Loucy (cell line): ENCODE data around the gene PVALB.

Experiments
- H2AFZ ChIP-seq: fragments of 200-600 bp; sonication (generic); 2 replicates; pipeline ENCODE4 v1.6.0; 2016; ENCODE audit warnings: antibody characterized with exemption, mild to moderate bottlenecking, low read length, moderate library complexity
- H3F3A ChIP-seq: fragments of 200-600 bp; 2 replicates; pipeline ENCODE4 v1.6.0; 2016; ENCODE audit warnings: antibody characterized with exemption, low read depth, mild to moderate bottlenecking
- H3K27me3 ChIP-seq: fragments of 200-600 bp; sonication (generic); 2 replicates; pipeline ENCODE4 v1.6.1; 2014; ENCODE audit warnings: low read length, mild to moderate bottlenecking; ENCODE audit not compliant: insufficient read depth, poor library complexity, severe bottlenecking
- H3K36me3 ChIP-seq: fragments of 200-600 bp; sonication (generic); 2 replicates; pipeline ENCODE4 v1.6.1; 2016; ENCODE audit warnings: low read length; ENCODE audit not compliant: insufficient read depth
- H3K4me1 ChIP-seq: fragments of 200-600 bp; sonication (generic); 2 replicates; pipeline ENCODE4 v1.5.1; 2014; ENCODE audit warnings: low read length, mild to moderate bottlenecking; ENCODE audit not compliant: insufficient read depth, poor library complexity, severe bottlenecking
- H3K4me2 ChIP-seq: fragments of 200-600 bp; sonication (generic); 2 replicates; pipeline ENCODE4 v1.6.0; 2014; ENCODE audit warnings: antibody characterized with exemption, low read length, low read depth, mild to moderate bottlenecking; ENCODE audit not compliant: poor library complexity, severe bottlenecking
- H3K4me3 ChIP-seq: fragments of 200-600 bp; sonication (generic); 2 replicates; pipeline ENCODE4 v1.5.1; 2014; ENCODE audit warnings: low read length, mild to moderate bottlenecking, mixed read lengths; ENCODE audit not compliant: poor library complexity, severe bottlenecking
- H3K79me2 ChIP-seq: fragments of 200-600 bp; sonication (generic); 2 replicates; pipeline ENCODE4 v1.6.1; 2014; ENCODE audit warnings: low read length; ENCODE audit not compliant: insufficient read depth
- H3K9ac ChIP-seq: fragments of 200-600 bp; sonication (generic); 2 replicates; pipeline ENCODE4 v1.6.0; 2014; ENCODE audit warnings: mild to moderate bottlenecking, low read depth, low read length, moderate library complexity; ENCODE audit not compliant: poor library complexity, severe bottlenecking
- H3K9me2 ChIP-seq: fragments of 200-600 bp; sonication (generic); replicated peaks from 2 replicates; pipeline ENCODE4 v1.6.1; 2016; ENCODE audit warnings: low read depth, low read length, mixed read lengths
- H3K9me3 ChIP-seq: fragments of 200-600 bp; sonication (generic); 2 replicates; pipeline ENCODE4 v1.6.1; 2014; ENCODE audit warnings: mild to moderate bottlenecking, antibody characterized with exemption, low read length, low read depth; ENCODE audit not compliant: insufficient read depth
- H4K20me1 ChIP-seq: fragments of 200-600 bp; sonication (generic); 2 replicates; pipeline ENCODE4 v1.6.0; 2014; ENCODE audit warnings: antibody characterized with exemption, low read length, mild to moderate bottlenecking; ENCODE audit not compliant: insufficient read depth, poor library complexity, severe bottlenecking
- CTCF ChIP-seq: fragments of 200-600 bp; sonication (generic); conservative IDR thresholded peaks from 2 replicates; pipeline ENCODE4 v1.5.1; 2014; ENCODE audit warnings: mild to moderate bottlenecking, antibody characterized with exemption, low read length
- EZH2phosphoT487 ChIP-seq: fragments of 200-600 bp; IDR thresholded peaks from 2 replicates; pipeline ENCODE4 v1.6.1; 2018; ENCODE audit warnings: antibody characterized with exemption, mild to moderate bottlenecking, moderate library complexity, borderline replicate concordance

Gene PVALB

DNA sequence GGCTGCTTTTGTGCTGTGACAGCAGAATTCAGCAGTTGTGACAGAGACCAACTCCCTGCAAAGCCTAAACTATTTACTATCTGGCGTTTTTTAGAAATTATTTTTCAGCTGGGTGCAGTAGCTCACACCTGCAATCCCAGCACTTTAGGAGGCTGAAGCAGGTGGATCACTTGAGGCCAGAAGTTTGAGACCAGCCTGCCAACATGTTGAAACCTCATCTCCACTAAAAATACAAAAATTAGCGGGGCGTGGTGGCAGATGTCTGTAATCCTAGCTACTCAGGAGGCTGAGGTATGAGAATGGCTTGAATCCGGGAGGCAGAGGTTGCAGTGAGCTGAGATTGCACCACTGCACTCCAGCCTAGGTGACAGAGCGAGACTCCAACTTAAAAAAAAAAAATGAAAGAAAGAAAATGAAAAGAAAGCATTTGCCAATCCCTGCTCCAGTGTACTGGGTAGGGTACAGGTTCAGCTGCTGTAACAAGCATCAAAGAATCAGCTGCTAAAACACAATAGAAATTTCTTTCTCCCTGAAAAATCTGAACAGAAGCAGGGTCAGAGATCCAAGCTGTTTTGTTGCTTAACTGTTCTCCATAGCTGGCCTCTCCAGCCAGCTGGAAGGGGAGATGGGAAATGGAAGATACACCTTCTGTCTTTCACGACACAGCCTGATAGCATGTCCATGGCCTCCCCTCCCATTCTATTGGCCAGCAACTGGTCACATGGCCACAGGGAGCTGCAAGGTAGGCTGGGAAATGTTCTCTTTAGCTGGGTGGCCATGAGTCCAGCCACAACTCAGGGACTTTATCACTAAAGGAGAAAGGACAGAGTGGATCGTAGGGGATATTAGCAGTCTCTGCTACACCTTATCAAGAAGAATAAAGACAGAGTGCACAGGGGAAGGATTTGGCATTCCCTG lies 35.5 kb upstream of the PVALB start:
- no peak overlapping the region for H3K9ac ChIP-seq
- no peaks in the 10 kb centered on the region for H3K9me2 ChIP-seq
- H3K4me2 ChIP-seq, result no peak overlapping the region
- peaks cover 52% of the 10 kb centered on the region for H3K27me3 ChIP-seq
- H3K4me1 ChIP-seq, result peaks cover 5% of the 10 kb centered on the region
- TF ChIP-seq CTCF, result no peak
- TF ChIP-seq EZH2phosphoT487, result no peak
- no peak overlapping the region for H3K4me3 ChIP-seq
- H4K20me1 ChIP-seq, result no peaks in the 10 kb centered on the region
- H2AFZ ChIP-seq, result no peak overlapping the region; the same call in 1 of the 2 replicates
- H3K36me3 ChIP-seq, result no peaks in the 10 kb centered on the region
- H3K79me2 ChIP-seq, result no peaks in the 10 kb centered on the region
- no peaks in the 10 kb centered on the region for H3F3A ChIP-seq
- no peaks in the 10 kb centered on the region for H3K9me3 ChIP-seq

- Histone ChIP-seq H3K9me3 (no peaks in the 10 kb centered on the region), H2AFZ (no peak overlapping the region), H3K9ac (no peak overlapping the region), H3K27me3 (peaks cover 61% of the 10 kb centered on the region), H3K4me3 (no peak overlapping the region), H3K4me1 (peaks cover 5% of the 10 kb centered on the region), H3K9me2 (no peaks in the 10 kb centered on the region), H3F3A (no peaks in the 10 kb centered on the region), H4K20me1 (no peaks in the 10 kb centered on the region), H3K36me3 (no peaks in the 10 kb centered on the region), H3K79me2 (no peaks in the 10 kb centered on the region), H3K4me2 (no peak overlapping the region)
- TF ChIP-seq EZH2phosphoT487 (no peak), CTCF (no peak)
These were observed 33.8 kb upstream of the PVALB start for GRCh38 chr22:36850682-36851081.

- Histone ChIP-seq H3K36me3 (no peaks in the 10 kb centered on the region), H4K20me1 (no peaks in the 10 kb centered on the region), H3K9ac (no peak overlapping the region), H3K27me3 (peaks cover 61% of the 10 kb centered on the region), H3K4me1 (peaks cover 5% of the 10 kb centered on the region), H3K79me2 (no peaks in the 10 kb centered on the region), H3K4me2 (no peak overlapping the region), H3F3A (no peaks in the 10 kb centered on the region), H3K9me2 (no peaks in the 10 kb centered on the region), H3K9me3 (no peaks in the 10 kb centered on the region), H3K4me3 (no peak overlapping the region), H2AFZ (no peak overlapping the region)
- TF ChIP-seq CTCF (no peak), EZH2phosphoT487 (no peak)
These were observed 33.2 kb upstream of the PVALB start for GRCh38 chr22:36850056-36850455.
